CD4-positive, CD25-positive, alpha-beta regulatory T cell (primary cell): ENCODE measurements around the gene NOTCH2. TPM values are rescaled to one million over a fixed set of nuclear protein-coding genes. Genes with fewer than 3 reads are reported as not detected.

ENCODE experiments used
- polyA plus RNA-seq, 4 donors: library from polyadenylated mRNA; unstranded; fragments of 300-500 nt; fragmentation: Illumina TruSeq; gene quantifications; one replicate each; pipeline ENCODE4 v1.2.3, GENCODE V29; 2021
- total RNA-seq: library from RNA; stranded (reverse); gene quantifications from one replicate; pipeline ENCODE4 v1.2.3, GENCODE V29; 2022

The NOTCH2 gene
- total and polyA plus RNA-seq, 5 donors from 2014 or later, result 13.9 to 54.2 (median 20.6) TPM

Other genes with a start within 250 kb of the NOTCH2 start
- not detected for gene ADAM30, start 173.1 kb downstream of the NOTCH2 start, total RNA-seq
- not detected for gene ADAM30, start 173.1 kb downstream of the NOTCH2 start, polyA plus RNA-seq
- 24.9 TPM for gene SEC22B, start 106.9 kb upstream of the NOTCH2 start, total RNA-seq
- 10 to 100 TPM; 16.4 to 20.6 (median 18.4) TPM for gene SEC22B, start 106.9 kb upstream of the NOTCH2 start, polyA plus RNA-seq